DOHH2 (cell line): ENCODE results near the gene C4orf51.
A peak's percentile ranks its signal among the peaks of the same experiment; 100 is the strongest.

ENCODE experiments used
- H3F3A ChIP-seq: fragments of 200-600 bp; sonication (generic), shearing (Covaris generic); 2 replicates; pipeline ENCODE4 v1.6.0; 2016; ENCODE audit warnings: antibody characterized with exemption, mild to moderate bottlenecking; ENCODE audit not compliant: control insufficient read depth, insufficient read depth
- H3K27ac ChIP-seq: fragments of 200-600 bp; sonication (generic); 2 replicates; pipeline ENCODE4 v1.5.1; 2014; ENCODE audit warnings: low read depth, mild to moderate bottlenecking, low read length, moderate library complexity
- H3K27me3 ChIP-seq: fragments of 200-600 bp; sonication (generic); 2 replicates; pipeline ENCODE4 v1.6.1; 2014; ENCODE audit warnings: mild to moderate bottlenecking, low read length, mixed read lengths; ENCODE audit not compliant: control insufficient read depth
- H3K36me3 ChIP-seq: fragments of 200-600 bp; sonication (generic); 2 replicates; pipeline ENCODE4 v1.6.1; 2014; ENCODE audit warnings: mild to moderate bottlenecking, low read length, moderate library complexity, mixed read lengths; ENCODE audit not compliant: control insufficient read depth
- H3K4me1 ChIP-seq: fragments of 200-600 bp; sonication (generic); 2 replicates; pipeline ENCODE4 v1.6.1; 2014; ENCODE audit warnings: mild to moderate bottlenecking, low read length, mixed read lengths; ENCODE audit not compliant: control insufficient read depth
- H3K4me2 ChIP-seq: fragments of 200-600 bp; sonication (generic); 2 replicates; pipeline ENCODE4 v1.6.0; 2014; ENCODE audit warnings: mild to moderate bottlenecking, low read length, moderate library complexity
- H3K4me3 ChIP-seq: fragments of 200-600 bp; sonication (generic); 2 replicates; pipeline ENCODE4 v1.5.1; 2014; ENCODE audit warnings: mild to moderate bottlenecking, low read length, mixed read lengths
- H3K79me2 ChIP-seq: fragments of 200-600 bp; sonication (generic); 2 replicates; pipeline ENCODE4 v1.6.1; 2014; ENCODE audit warnings: mild to moderate bottlenecking, low read length, mixed read lengths; ENCODE audit not compliant: control insufficient read depth
- H3K9me2 ChIP-seq: fragments of 200-600 bp; sonication (generic); replicated peaks from 2 replicates; pipeline ENCODE4 v1.6.1; 2014; ENCODE audit warnings: mild to moderate bottlenecking, low read length, mixed read lengths; ENCODE audit not compliant: control insufficient read depth
- H3K9me3 ChIP-seq: fragments of 200-600 bp; sonication (generic); 2 replicates; pipeline ENCODE4 v1.6.1; 2014; ENCODE audit warnings: antibody characterized with exemption, low read length, mixed read lengths; ENCODE audit not compliant: control insufficient read depth, insufficient read depth
- H4K20me1 ChIP-seq: fragments of 200-600 bp; sonication (generic); 2 replicates; pipeline ENCODE4 v1.6.0; 2014; ENCODE audit warnings: low read depth, mild to moderate bottlenecking, antibody characterized with exemption, low read length, moderate library complexity; ENCODE audit not compliant: control insufficient read depth, insufficient read depth
- EZH2phosphoT487 ChIP-seq: fragments of 200-600 bp; sonication (generic); IDR thresholded peaks from 2 replicates; pipeline ENCODE4 v1.6.1; 2017; ENCODE audit warnings: borderline replicate concordance, mild to moderate bottlenecking, antibody characterized with exemption, low read length, moderate library complexity, mixed read lengths
- TF ChIP-seq, protein P1 (sequence below): fragments of 200-600 bp; sonication (generic); IDR thresholded peaks from one replicate; pipeline ENCODE4 v1.5.1; 2014; ENCODE audit warnings: antibody characterized with exemption, mild to moderate bottlenecking, low read depth, low read length; ENCODE audit not compliant: poor library complexity, severe bottlenecking

Gene C4orf51

GRCh38 chr4:145734031-145734430, 54.1 kb downstream of the C4orf51 start:
- Histone ChIP-seq H3K4me3 (no peak overlapping the region), H3K27ac (no peak overlapping the region), H3K4me1 (peaks cover 9% of the 10 kb centered on the region; the same call in 1 of the 2 replicates), H3K36me3 (no peaks in the 10 kb centered on the region), H4K20me1 (no peaks in the 10 kb centered on the region), H3K27me3 (peaks cover 27% of the 10 kb centered on the region), H3K4me2 (peak overlapping the region; percentile 89), H3K79me2 (no peaks in the 10 kb centered on the region), H3K9me3 (no peaks in the 10 kb centered on the region), H3K9me2 (no peaks in the 10 kb centered on the region), H3F3A (no peaks in the 10 kb centered on the region)
- TF ChIP-seq, protein P1, sequence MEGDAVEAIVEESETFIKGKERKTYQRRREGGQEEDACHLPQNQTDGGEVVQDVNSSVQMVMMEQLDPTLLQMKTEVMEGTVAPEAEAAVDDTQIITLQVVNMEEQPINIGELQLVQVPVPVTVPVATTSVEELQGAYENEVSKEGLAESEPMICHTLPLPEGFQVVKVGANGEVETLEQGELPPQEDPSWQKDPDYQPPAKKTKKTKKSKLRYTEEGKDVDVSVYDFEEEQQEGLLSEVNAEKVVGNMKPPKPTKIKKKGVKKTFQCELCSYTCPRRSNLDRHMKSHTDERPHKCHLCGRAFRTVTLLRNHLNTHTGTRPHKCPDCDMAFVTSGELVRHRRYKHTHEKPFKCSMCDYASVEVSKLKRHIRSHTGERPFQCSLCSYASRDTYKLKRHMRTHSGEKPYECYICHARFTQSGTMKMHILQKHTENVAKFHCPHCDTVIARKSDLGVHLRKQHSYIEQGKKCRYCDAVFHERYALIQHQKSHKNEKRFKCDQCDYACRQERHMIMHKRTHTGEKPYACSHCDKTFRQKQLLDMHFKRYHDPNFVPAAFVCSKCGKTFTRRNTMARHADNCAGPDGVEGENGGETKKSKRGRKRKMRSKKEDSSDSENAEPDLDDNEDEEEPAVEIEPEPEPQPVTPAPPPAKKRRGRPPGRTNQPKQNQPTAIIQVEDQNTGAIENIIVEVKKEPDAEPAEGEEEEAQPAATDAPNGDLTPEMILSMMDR = no peak
- TF ChIP-seq EZH2phosphoT487 = no peak

- Histone ChIP-seq H3K27me3 (peaks cover 27% of the 10 kb centered on the region), H3K4me3 (no peak overlapping the region), H4K20me1 (no peaks in the 10 kb centered on the region), H3K4me2 (no peak overlapping the region; the same call in 1 of the 2 replicates), H3K36me3 (no peaks in the 10 kb centered on the region), H3F3A (no peaks in the 10 kb centered on the region), H3K9me2 (no peaks in the 10 kb centered on the region), H3K27ac (no peak overlapping the region), H3K4me1 (peaks cover 9% of the 10 kb centered on the region; the same call in 1 of the 2 replicates), H3K9me3 (no peaks in the 10 kb centered on the region), H3K79me2 (no peaks in the 10 kb centered on the region)
- no peak for TF ChIP-seq EZH2phosphoT487
- TF ChIP-seq, protein P1 = no peak
These were observed 54.8 kb downstream of the C4orf51 start for GRCh38 chr4:145734576-145735346.

GRCh38 chr4:145735347-145735675, 55.4 kb downstream of the C4orf51 start:
- no peaks in the 10 kb centered on the region for H3K36me3 ChIP-seq
- TF ChIP-seq, protein P1 = no peak
- no peak for TF ChIP-seq EZH2phosphoT487
- no peak overlapping the region for H3K4me3 ChIP-seq
- no peaks in the 10 kb centered on the region for H3K79me2 ChIP-seq
- H4K20me1 ChIP-seq = no peaks in the 10 kb centered on the region
- peaks cover 9% of the 10 kb centered on the region; the same call in 1 of the 2 replicates for H3K4me1 ChIP-seq
- peaks cover 26% of the 10 kb centered on the region for H3K27me3 ChIP-seq
- H3K9me3 ChIP-seq = no peaks in the 10 kb centered on the region
- H3K9me2 ChIP-seq = no peaks in the 10 kb centered on the region
- H3F3A ChIP-seq = no peaks in the 10 kb centered on the region
- H3K27ac ChIP-seq = no peak overlapping the region
- no peak overlapping the region for H3K4me2 ChIP-seq
